Measurements from ENCODE around the gene AMER2.

GRCh38 chr13:25181597-25181996 lies 9.5 kb upstream of the AMER2 start:
- TF ChIP-seq, protein P1, sequence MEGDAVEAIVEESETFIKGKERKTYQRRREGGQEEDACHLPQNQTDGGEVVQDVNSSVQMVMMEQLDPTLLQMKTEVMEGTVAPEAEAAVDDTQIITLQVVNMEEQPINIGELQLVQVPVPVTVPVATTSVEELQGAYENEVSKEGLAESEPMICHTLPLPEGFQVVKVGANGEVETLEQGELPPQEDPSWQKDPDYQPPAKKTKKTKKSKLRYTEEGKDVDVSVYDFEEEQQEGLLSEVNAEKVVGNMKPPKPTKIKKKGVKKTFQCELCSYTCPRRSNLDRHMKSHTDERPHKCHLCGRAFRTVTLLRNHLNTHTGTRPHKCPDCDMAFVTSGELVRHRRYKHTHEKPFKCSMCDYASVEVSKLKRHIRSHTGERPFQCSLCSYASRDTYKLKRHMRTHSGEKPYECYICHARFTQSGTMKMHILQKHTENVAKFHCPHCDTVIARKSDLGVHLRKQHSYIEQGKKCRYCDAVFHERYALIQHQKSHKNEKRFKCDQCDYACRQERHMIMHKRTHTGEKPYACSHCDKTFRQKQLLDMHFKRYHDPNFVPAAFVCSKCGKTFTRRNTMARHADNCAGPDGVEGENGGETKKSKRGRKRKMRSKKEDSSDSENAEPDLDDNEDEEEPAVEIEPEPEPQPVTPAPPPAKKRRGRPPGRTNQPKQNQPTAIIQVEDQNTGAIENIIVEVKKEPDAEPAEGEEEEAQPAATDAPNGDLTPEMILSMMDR (conservative IDR thresholded peaks at IDR 0.05; ENCODE audit: low read depth in 2 of 2), result no peak
- TF ChIP-seq CREB1 (CRISPR knock-in tag; IDR thresholded peaks at IDR 0.05; ENCODE audit: low read depth), result no peak
- TF ChIP-seq EZH2phosphoT487 (IDR thresholded peaks at IDR 0.05; ENCODE audit: unreplicated experiment), result no peak
- TF ChIP-seq POLR2AphosphoS5 (IDR thresholded peaks at IDR 0.05; ENCODE audit: low read depth), result no peak
- TF ChIP-seq JUNB (IDR thresholded peaks at IDR 0.05; ENCODE audit: unreplicated experiment), result no peak
- TF ChIP-seq REST (IDR thresholded peaks at IDR 0.05; ENCODE audit: unreplicated experiment), result no peak
- TF ChIP-seq EZH2 (IDR thresholded peaks at IDR 0.05; ENCODE audit: low read depth, unreplicated experiment), result no peak
- TF ChIP-seq, protein P2, sequence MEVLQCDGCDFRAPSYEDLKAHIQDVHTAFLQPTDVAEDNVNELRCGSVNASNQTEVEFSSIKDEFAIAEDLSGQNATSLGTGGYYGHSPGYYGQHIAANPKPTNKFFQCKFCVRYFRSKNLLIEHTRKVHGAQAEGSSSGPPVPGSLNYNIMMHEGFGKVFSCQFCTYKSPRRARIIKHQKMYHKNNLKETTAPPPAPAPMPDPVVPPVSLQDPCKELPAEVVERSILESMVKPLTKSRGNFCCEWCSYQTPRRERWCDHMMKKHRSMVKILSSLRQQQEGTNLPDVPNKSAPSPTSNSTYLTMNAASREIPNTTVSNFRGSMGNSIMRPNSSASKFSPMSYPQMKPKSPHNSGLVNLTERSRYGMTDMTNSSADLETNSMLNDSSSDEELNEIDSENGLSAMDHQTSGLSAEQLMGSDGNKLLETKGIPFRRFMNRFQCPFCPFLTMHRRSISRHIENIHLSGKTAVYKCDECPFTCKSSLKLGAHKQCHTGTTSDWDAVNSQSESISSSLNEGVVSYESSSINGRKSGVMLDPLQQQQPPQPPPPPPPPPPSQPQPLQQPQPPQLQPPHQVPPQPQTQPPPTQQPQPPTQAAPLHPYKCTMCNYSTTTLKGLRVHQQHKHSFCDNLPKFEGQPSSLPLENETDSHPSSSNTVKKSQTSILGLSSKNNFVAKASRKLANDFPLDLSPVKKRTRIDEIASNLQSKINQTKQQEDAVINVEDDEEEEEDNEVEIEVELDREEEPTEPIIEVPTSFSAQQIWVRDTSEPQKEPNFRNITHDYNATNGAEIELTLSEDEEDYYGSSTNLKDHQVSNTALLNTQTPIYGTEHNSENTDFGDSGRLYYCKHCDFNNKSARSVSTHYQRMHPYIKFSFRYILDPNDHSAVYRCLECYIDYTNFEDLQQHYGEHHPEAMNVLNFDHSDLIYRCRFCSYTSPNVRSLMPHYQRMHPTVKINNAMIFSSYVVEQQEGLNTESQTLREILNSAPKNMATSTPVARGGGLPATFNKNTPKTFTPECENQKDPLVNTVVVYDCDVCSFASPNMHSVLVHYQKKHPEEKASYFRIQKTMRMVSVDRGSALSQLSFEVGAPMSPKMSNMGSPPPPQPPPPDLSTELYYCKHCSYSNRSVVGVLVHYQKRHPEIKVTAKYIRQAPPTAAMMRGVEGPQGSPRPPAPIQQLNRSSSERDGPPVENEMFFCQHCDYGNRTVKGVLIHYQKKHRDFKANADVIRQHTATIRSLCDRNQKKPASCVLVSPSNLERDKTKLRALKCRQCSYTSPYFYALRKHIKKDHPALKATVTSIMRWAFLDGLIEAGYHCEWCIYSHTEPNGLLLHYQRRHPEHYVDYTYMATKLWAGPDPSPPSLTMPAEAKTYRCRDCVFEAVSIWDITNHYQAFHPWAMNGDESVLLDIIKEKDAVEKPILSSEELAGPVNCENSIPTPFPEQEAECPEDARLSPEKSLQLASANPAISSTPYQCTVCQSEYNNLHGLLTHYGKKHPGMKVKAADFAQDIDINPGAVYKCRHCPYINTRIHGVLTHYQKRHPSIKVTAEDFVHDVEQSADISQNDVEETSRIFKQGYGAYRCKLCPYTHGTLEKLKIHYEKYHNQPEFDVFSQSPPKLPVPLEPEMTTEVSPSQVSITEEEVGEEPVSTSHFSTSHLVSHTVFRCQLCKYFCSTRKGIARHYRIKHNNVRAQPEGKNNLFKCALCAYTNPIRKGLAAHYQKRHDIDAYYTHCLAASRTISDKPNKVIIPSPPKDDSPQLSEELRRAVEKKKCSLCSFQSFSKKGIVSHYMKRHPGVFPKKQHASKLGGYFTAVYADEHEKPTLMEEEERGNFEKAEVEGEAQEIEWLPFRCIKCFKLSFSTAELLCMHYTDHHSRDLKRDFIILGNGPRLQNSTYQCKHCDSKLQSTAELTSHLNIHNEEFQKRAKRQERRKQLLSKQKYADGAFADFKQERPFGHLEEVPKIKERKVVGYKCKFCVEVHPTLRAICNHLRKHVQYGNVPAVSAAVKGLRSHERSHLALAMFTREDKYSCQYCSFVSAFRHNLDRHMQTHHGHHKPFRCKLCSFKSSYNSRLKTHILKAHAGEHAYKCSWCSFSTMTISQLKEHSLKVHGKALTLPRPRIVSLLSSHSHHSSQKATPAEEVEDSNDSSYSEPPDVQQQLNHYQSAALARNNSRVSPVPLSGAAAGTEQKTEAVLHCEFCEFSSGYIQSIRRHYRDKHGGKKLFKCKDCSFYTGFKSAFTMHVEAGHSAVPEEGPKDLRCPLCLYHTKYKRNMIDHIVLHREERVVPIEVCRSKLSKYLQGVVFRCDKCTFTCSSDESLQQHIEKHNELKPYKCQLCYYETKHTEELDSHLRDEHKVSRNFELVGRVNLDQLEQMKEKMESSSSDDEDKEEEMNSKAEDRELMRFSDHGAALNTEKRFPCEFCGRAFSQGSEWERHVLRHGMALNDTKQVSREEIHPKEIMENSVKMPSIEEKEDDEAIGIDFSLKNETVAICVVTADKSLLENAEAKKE (CRISPR knock-in tag; IDR thresholded peaks at IDR 0.05), result no peak
- TF ChIP-seq STAT1 (IDR thresholded peaks at IDR 0.05; ENCODE audit: unreplicated experiment), result no peak
- TF ChIP-seq ZNF114 (CRISPR knock-in tag; IDR thresholded peaks at IDR 0.05), result no peak

Measured in GM23338 (cell line).